H1 (cell line): Measurements from ENCODE around the gene PROSER2. TPM values are rescaled to one million over a fixed set of nuclear protein-coding genes. Genes with fewer than 3 reads are reported as not detected.

Source experiments
- CTCF ChIA-PET: fragments of 300-600 bp; sonication (Branson Sonifier 250); formaldehyde crosslinking; loops from one replicate; lab custom pipeline; 2021; ENCODE audit not compliant: partially characterized antibody; lab: Charles Lee
- POLR2A ChIA-PET: fragments of 300-600 bp; sonication (Branson Sonifier 250); formaldehyde crosslinking; loops from one replicate; lab custom pipeline; 2021; ENCODE audit warnings: inconsistent platforms; ENCODE audit not compliant: partially characterized antibody; lab: Charles Lee
- DNase-seq, 2 experiments: peaks; one replicate each; pipeline versions ENCODE4 v3.0.0 to v3.0.0-alpha.2; 2010 to 2022; ENCODE audit warnings: low spot score in 2 of 2, low read depth in 1 of 2, mixed read lengths in 1 of 2
- FAIRE-seq: peaks from 2 replicates; lab custom pipeline; 2011; peaks lifted over from hg19 to GRCh38; lab: Jason Lieb, UNC
- H2AFZ ChIP-seq: 2 replicates; pipeline ENCODE4 v1.8.1; 2012; ENCODE audit warnings: low read length, inconsistent platforms
- H2AK5ac ChIP-seq: 2 replicates; pipeline ENCODE4 v1.6.1; 2013; ENCODE audit warnings: low read depth, low read length
- H2BK120ac ChIP-seq: replicated peaks from 2 replicates; pipeline ENCODE3; 2013; ENCODE audit warnings: low read depth, low read length, inconsistent platforms
- H2BK12ac ChIP-seq: 2 replicates; pipeline ENCODE4 v1.6.1; 2013; ENCODE audit warnings: low read depth, low read length
- H2BK15ac ChIP-seq: 2 replicates; pipeline ENCODE4 v1.6.1; 2013; ENCODE audit warnings: low read length
- H2BK20ac ChIP-seq: 2 replicates; pipeline ENCODE4 v1.6.1; 2013; ENCODE audit warnings: low read length
- H2BK5ac ChIP-seq: 2 replicates; pipeline ENCODE4 v1.6.1; 2013; ENCODE audit warnings: low read depth, low read length
- H3K14ac ChIP-seq: 2 replicates; pipeline ENCODE4 v1.6.1; 2013; ENCODE audit warnings: inconsistent platforms; ENCODE audit not compliant: insufficient read length
- H3K18ac ChIP-seq: 2 replicates; pipeline ENCODE4 v1.6.1; 2013; ENCODE audit warnings: low read length; ENCODE audit errors: extremely low read depth
- H3K23ac ChIP-seq: 2 replicates; pipeline ENCODE4 v1.6.1; 2013; ENCODE audit warnings: inconsistent platforms; ENCODE audit not compliant: insufficient read length
- H3K23me2 ChIP-seq: 2 replicates; pipeline ENCODE4 v1.6.1; 2013; ENCODE audit warnings: low read depth, low read length
- H3K27ac ChIP-seq: 2 replicates; pipeline ENCODE4 v1.6.1; 2011; ENCODE audit warnings: low read depth, low read length, inconsistent platforms
- H3K27me3 ChIP-seq, 4 experiments: replicated peaks in 1 of 4; 1 replicate in 1 of 4; 2 replicates in 3 of 4; pipeline versions ENCODE4 v1.6.1 to v1.8.1; 2011 to 2013; ENCODE audit warnings: low read length in 3 of 4, mild to moderate bottlenecking in 3 of 4, inconsistent platforms in 2 of 4, mixed read lengths in 2 of 4, moderate library complexity in 1 of 4; ENCODE audit not compliant: control insufficient read depth in 3 of 4, insufficient read depth in 3 of 4; ENCODE audit errors: extremely low read depth in 1 of 4
- H3K36me3 ChIP-seq, 4 experiments: 2 replicates each; pipeline versions ENCODE4 v1.6.1 to v1.8.1; 2011 to 2013; ENCODE audit warnings: mild to moderate bottlenecking in 4 of 4, low read length in 3 of 4, moderate library complexity in 2 of 4, control low read depth in 1 of 4, inconsistent platforms in 1 of 4; ENCODE audit not compliant: insufficient read depth in 4 of 4, control insufficient read depth in 2 of 4
- H3K4ac ChIP-seq: replicated peaks from 2 replicates; pipeline ENCODE3; 2013; ENCODE audit warnings: low read length, low read depth, mixed read lengths, inconsistent platforms; ENCODE audit not compliant: insufficient read length
- H3K4me1 ChIP-seq, 4 experiments: replicated peaks in 1 of 4; 1 replicate in 1 of 4; 2 replicates in 3 of 4; pipeline versions ENCODE4 v1.6.1 to v1.8.1; 2011 to 2013; ENCODE audit warnings: low read length in 3 of 4, inconsistent platforms in 2 of 4, mixed read lengths in 1 of 4; ENCODE audit not compliant: insufficient read depth in 4 of 4, control insufficient read depth in 3 of 4
- H3K4me2 ChIP-seq, 2 experiments: 2 replicates each; pipeline versions ENCODE4 v1.6.1 to v1.8.1; 2011 to 2013; ENCODE audit warnings: low read depth in 2 of 2, low read length in 2 of 2, control low read depth in 1 of 2, inconsistent platforms in 1 of 2, mild to moderate bottlenecking in 1 of 2; ENCODE audit not compliant: insufficient read depth in 1 of 2
- H3K4me3 ChIP-seq, 4 experiments: fragments of 200-600, 300-600 bp in 1 of 4; sonication (generic), shearing (Covaris generic), sonication (Bioruptor Twin) in 1 of 4; 2 replicates each; pipeline versions ENCODE4 v1.5.1 to v1.8.1; 2011 to 2016; ENCODE audit warnings: low read length in 4 of 4, low read depth in 3 of 4, control low read depth in 2 of 4, inconsistent platforms in 2 of 4, mild to moderate bottlenecking in 2 of 4, mixed read lengths in 1 of 4, moderate library complexity in 1 of 4; ENCODE audit not compliant: insufficient read depth in 2 of 4; ENCODE audit errors: extremely low read depth in 1 of 4
- H3K56ac ChIP-seq: replicated peaks from 2 replicates; pipeline ENCODE3; 2013; ENCODE audit warnings: low read depth, mild to moderate bottlenecking, mixed read lengths, low read length, inconsistent platforms; ENCODE audit not compliant: insufficient read length
- H3K79me1 ChIP-seq: 2 replicates; pipeline ENCODE4 v1.6.1; 2013; ENCODE audit warnings: low read depth, low read length, control low read depth
- H3K79me2 ChIP-seq, 2 experiments: 2 replicates each; pipeline versions ENCODE4 v1.6.1 to v1.8.1; 2012 to 2013; ENCODE audit warnings: low read length in 2 of 2, mild to moderate bottlenecking in 2 of 2, inconsistent platforms in 1 of 2; ENCODE audit not compliant: insufficient read depth in 2 of 2, control insufficient read depth in 1 of 2
- H3K9ac ChIP-seq, 4 experiments: replicated peaks in 1 of 4; 1 replicate in 1 of 4; 2 replicates in 3 of 4; pipeline versions ENCODE4 v1.6.1 to v1.8.1; 2011 to 2013; ENCODE audit warnings: low read depth in 3 of 4, low read length in 3 of 4, control low read depth in 2 of 4, mild to moderate bottlenecking in 2 of 4, moderate library complexity in 2 of 4, inconsistent platforms in 1 of 4; ENCODE audit errors: extremely low read depth in 1 of 4
- H3K9me3 ChIP-seq, 2 experiments: 2 replicates each; pipeline versions ENCODE4 v1.6.1 to v1.8.1; 2012 to 2013; ENCODE audit warnings: mild to moderate bottlenecking in 2 of 2, moderate library complexity in 2 of 2, control low read depth in 1 of 2, inconsistent platforms in 1 of 2, low read depth in 1 of 2, low read length in 1 of 2, mixed read lengths in 1 of 2; ENCODE audit not compliant: insufficient read depth in 2 of 2
- H4K20me1 ChIP-seq, 2 experiments: replicated peaks in 1 of 2; 2 replicates each; pipeline versions ENCODE3 to v1.8.1; 2011 to 2013; ENCODE audit warnings: inconsistent platforms in 2 of 2, low read length in 2 of 2, mild to moderate bottlenecking in 1 of 2; ENCODE audit not compliant: insufficient read depth in 2 of 2, control insufficient read depth in 1 of 2
- H4K5ac ChIP-seq: 2 replicates; pipeline ENCODE4 v1.6.1; 2013; ENCODE audit warnings: low read length, low read depth, mixed read lengths, inconsistent platforms; ENCODE audit not compliant: insufficient read length
- H4K8ac ChIP-seq: 2 replicates; pipeline ENCODE4 v1.8.0; 2013; ENCODE audit warnings: mild to moderate bottlenecking, moderate library complexity, low read length, inconsistent platforms; ENCODE audit not compliant: insufficient read depth; ENCODE audit errors: extremely low read depth
- H4K91ac ChIP-seq: replicated peaks from 2 replicates; pipeline ENCODE3; 2013; ENCODE audit warnings: low read length, mixed read lengths, inconsistent platforms; ENCODE audit not compliant: insufficient read length
- RNF2 ChIP-seq: fragments of 200-900, 300-1000 bp; sonication (generic); IDR thresholded peaks from 2 replicates; pipeline ENCODE4 v1.7.1; 2016; ENCODE audit warnings: borderline replicate concordance, low read depth, mild to moderate bottlenecking, antibody characterized with exemption, low read length; ENCODE audit not compliant: poor library complexity, severe bottlenecking; ENCODE audit errors: missing control alignments
- SIRT6 ChIP-seq: IDR thresholded peaks from one replicate; pipeline ENCODE4 v1.7.1; 2012; ENCODE audit warnings: low read length, inconsistent platforms
- TAF7 ChIP-seq: optimal IDR thresholded peaks from 2 replicates; pipeline ENCODE3; 2011; ENCODE audit warnings: low read depth, mild to moderate bottlenecking, inconsistent platforms, low read length, moderate library complexity, borderline replicate concordance
- WGBS, 2 experiments: shearing (Covaris generic) in 1 of 2; methylation state at CpG; one replicate each; pipeline versions ENCODE4 v1.1.6 to v1.1.7; 2013 to 2015; ENCODE audit warnings: low lambda C conversion rate in 2 of 2, mixed read lengths in 2 of 2, inconsistent platforms in 1 of 2, low coverage in 1 of 2, missing lambda C conversion rate in 1 of 2; ENCODE audit not compliant: insufficient replicate concordance in 2 of 2, insufficient coverage in 1 of 2, insufficient read length in 1 of 2; ENCODE audit errors: extremely low coverage in 1 of 2, missing lambda C conversion rate in 1 of 2; 5-methylcytosine and 5-hydroxymethylcytosine counted together
- polyA plus RNA-seq, 7 experiments: library from polyadenylated mRNA; depleted of rRNA in 3 of 7; stranded (reverse) in 5 of 7; unstranded in 2 of 7; fragments of >200 nt in 5 of 7; fragments of 200-250 nt in 2 of 7; gene quantifications; 1 replicate in 5 of 7; 2 replicates in 1 of 7; 4 replicates in 1 of 7; pipeline versions ENCODE4 v1.2.1 to v1.2.3, GENCODE V29; 2011 to 2013; ENCODE audit warnings: missing spikeins in 2 of 7, mixed read lengths in 2 of 7
- total RNA-seq: library from RNA; stranded (reverse); fragmentation: NEBNext Ultra II Directional; extraction: Animal tissue kit (Norgen Biotek cat#: 25700); gene quantifications from 2 replicates; pipeline ENCODE4 v1.2.1, GENCODE V29; 2021

The PROSER2 gene
- total and polyA plus RNA-seq, 2 of the 8 experiments (the other 6 are each of a cell fraction or from before 2014, with no cell fraction given): 3.9 to 13.7 TPM

DNA sequence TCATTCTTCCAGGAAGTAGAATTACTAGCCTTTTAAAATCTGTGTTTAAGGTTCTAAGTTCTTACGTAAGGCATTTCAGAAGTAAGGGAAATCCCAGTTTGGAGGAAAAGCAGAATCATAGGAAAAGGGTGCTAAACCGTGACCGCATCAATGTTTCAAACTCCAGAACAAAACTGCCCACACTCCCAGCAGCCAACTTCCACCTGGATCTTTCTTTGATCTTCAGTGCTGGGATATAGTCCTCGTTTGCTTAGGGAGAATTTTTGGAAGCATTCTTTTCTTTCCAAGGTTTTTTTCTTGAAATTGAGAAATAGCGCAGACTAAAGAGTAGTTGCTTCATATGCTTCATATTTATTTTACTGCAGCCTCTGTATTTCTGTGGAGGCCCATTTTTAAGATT lies 8.9 kb downstream of the PROSER2 start:
- no peaks in the 10 kb centered on the region for H3K23me2 ChIP-seq
- no peaks in the 10 kb centered on the region for H3K9me3 ChIP-seq
- no peak for DNase-seq
- H2BK5ac ChIP-seq: no peak overlapping the region
- no peak overlapping the region for H3K9ac ChIP-seq
- H2BK15ac ChIP-seq: no peak overlapping the region
- no peaks in the 10 kb centered on the region for H3K36me3 ChIP-seq
- 82% methylated on average over 5 of the region's 5 CpGs; no CpG with 5 or more reads in 1 of the 2 experiments for WGBS, 2 experiments
- ChIA-PET CTCF (interaction anchor here (0.6 to 5.4 kb wide), 6 partner anchors 12 to 378 kb away, joined by 3 to 40 read pairs (median 4); partner anchors contain the start of gene UPF2), POLR2A (no interaction called here)
- H3K27ac ChIP-seq: no peak overlapping the region
- no peak overlapping the region for H2AK5ac ChIP-seq
- H2AFZ ChIP-seq: no peak overlapping the region
- H2BK12ac ChIP-seq: no peak overlapping the region
- H3K79me2 ChIP-seq: peaks cover 0 to 18% of the 10 kb centered on the region in 2 experiments; a peak in 2 of 4 replicates
- no peak overlapping the region for H4K91ac ChIP-seq
- peaks cover 2 to 9% (median 5%) of the 10 kb centered on the region in 4 experiments; a peak in 4 of 7 replicates for H3K4me1 ChIP-seq
- no peaks in the 10 kb centered on the region for H3K27me3 ChIP-seq
- no peak overlapping the region for H2BK120ac ChIP-seq
- H3K18ac ChIP-seq: no peak overlapping the region
- H4K8ac ChIP-seq: no peak overlapping the region
- H3K4me3 ChIP-seq: no peak overlapping the region
- TF ChIP-seq TAF7: no peak
- no peak for TF ChIP-seq SIRT6
- no peak for TF ChIP-seq RNF2
- H3K56ac ChIP-seq: no peak overlapping the region
- H3K23ac ChIP-seq: no peak overlapping the region
- H3K4me2 ChIP-seq: no peak overlapping the region
- no peak overlapping the region for H3K4ac ChIP-seq
- H3K14ac ChIP-seq: no peak overlapping the region
- H4K20me1 ChIP-seq: peaks cover 0 to 2% of the 10 kb centered on the region in 2 experiments
- H2BK20ac ChIP-seq: no peak overlapping the region
- H4K5ac ChIP-seq: no peak overlapping the region
- peaks cover 2% of the 10 kb centered on the region; the same call in 1 of the 2 replicates for H3K79me1 ChIP-seq
- no peak for FAIRE-seq
